DND-41 (cell line): ENCODE results near the gene PPP1R14C.

ENCODE experiments used
- ATAC-seq: fragments of 200-7000 bp; cut with Tn5 transposase; 3 replicates; pipeline ENCODE4 v1.9.1; 2021; ENCODE audit warnings: low read depth; ENCODE audit not compliant: insufficient read depth
- DNase-seq: peaks from one replicate; pipeline ENCODE4 v3.0.0-alpha.2; 2020
- H2AFZ ChIP-seq: 2 replicates; pipeline ENCODE4 v1.6.0; 2012; ENCODE audit warnings: low read depth, low read length
- H3K27ac ChIP-seq: 2 replicates; pipeline ENCODE4 v1.5.1; 2012; ENCODE audit warnings: low read length, inconsistent platforms
- H3K27me3 ChIP-seq: fragments of 200-600 bp; sonication (generic); 2 replicates; pipeline ENCODE4 v1.6.0; 2012; ENCODE audit warnings: low read length, mild to moderate bottlenecking, inconsistent platforms; ENCODE audit not compliant: insufficient read depth, poor library complexity
- H3K36me3 ChIP-seq: 2 replicates; pipeline ENCODE4 v1.5.1; 2012; ENCODE audit warnings: low read length, inconsistent platforms; ENCODE audit not compliant: insufficient read depth
- H3K4me1 ChIP-seq: 2 replicates; pipeline ENCODE4 v1.5.1; 2012; ENCODE audit warnings: mild to moderate bottlenecking, low read length; ENCODE audit not compliant: insufficient read depth
- H3K4me2 ChIP-seq: 2 replicates; pipeline ENCODE4 v1.6.0; 2012; ENCODE audit warnings: mild to moderate bottlenecking, moderate library complexity, low read length, inconsistent platforms; ENCODE audit not compliant: insufficient read depth
- H3K4me3 ChIP-seq, 2 experiments: fragments of 200-600 bp in 1 of 2; shearing (Covaris generic) in 1 of 2; 2 replicates each; pipeline ENCODE4 v1.5.1; 2012 to 2016; ENCODE audit warnings: inconsistent platforms in 2 of 2, low read length in 2 of 2, mild to moderate bottlenecking in 2 of 2, low read depth in 1 of 2, moderate library complexity in 1 of 2
- H3K79me2 ChIP-seq: 2 replicates; pipeline ENCODE4 v1.6.0; 2012; ENCODE audit warnings: low read length, inconsistent platforms; ENCODE audit not compliant: insufficient read depth
- H3K9ac ChIP-seq: 2 replicates; pipeline ENCODE4 v1.6.0; 2012; ENCODE audit warnings: low read depth, mild to moderate bottlenecking, inconsistent platforms, low read length, moderate library complexity
- H3K9me3 ChIP-seq: 2 replicates; pipeline ENCODE4 v1.5.1; 2012; ENCODE audit warnings: low read length, moderate library complexity, mild to moderate bottlenecking, inconsistent platforms; ENCODE audit not compliant: insufficient read depth, severe bottlenecking
- H4K20me1 ChIP-seq: 2 replicates; pipeline ENCODE4 v1.6.0; 2012; ENCODE audit warnings: low read length; ENCODE audit not compliant: insufficient read depth
- EZH2 ChIP-seq: IDR thresholded peaks from 3 replicates; pipeline ENCODE4 v1.6.1; 2012; ENCODE audit warnings: borderline replicate concordance, low read depth, mild to moderate bottlenecking, moderate library complexity, low read length, inconsistent platforms; ENCODE audit not compliant: severe bottlenecking
- TF ChIP-seq, protein P1 (sequence below): IDR thresholded peaks from 2 replicates; pipeline ENCODE4 v1.5.1; 2012; ENCODE audit warnings: borderline replicate concordance, low read length, moderate library complexity, mild to moderate bottlenecking; ENCODE audit not compliant: poor library complexity, severe bottlenecking; ENCODE audit errors: extremely low read depth

The PPP1R14C gene

DNA sequence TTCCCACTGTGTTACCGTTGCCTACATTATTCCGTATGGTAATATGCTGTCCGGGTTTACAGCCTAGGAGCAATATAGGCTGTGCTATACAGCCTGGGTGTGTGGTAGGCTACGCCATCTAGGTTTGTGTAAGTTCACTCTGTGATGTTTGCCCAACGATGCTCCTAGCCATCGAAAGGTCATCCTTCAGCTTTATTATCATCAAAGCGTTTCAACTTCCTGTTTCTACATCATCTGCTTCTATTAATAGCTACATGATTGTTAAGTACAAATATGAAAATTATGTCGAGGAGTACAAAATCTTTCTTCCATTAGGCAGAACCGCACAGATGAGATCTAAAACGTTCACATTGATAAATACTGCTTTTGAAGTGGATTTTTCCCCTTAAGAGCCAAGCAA lies 69.9 kb downstream of the PPP1R14C start:
- peaks cover 2% of the 10 kb centered on the region for H3K27me3 ChIP-seq
- H3K9ac ChIP-seq = no peak overlapping the region
- no peaks in the 10 kb centered on the region for H4K20me1 ChIP-seq
- no peaks in the 10 kb centered on the region for H3K9me3 ChIP-seq
- TF ChIP-seq EZH2 = no peak
- TF ChIP-seq, protein P1, sequence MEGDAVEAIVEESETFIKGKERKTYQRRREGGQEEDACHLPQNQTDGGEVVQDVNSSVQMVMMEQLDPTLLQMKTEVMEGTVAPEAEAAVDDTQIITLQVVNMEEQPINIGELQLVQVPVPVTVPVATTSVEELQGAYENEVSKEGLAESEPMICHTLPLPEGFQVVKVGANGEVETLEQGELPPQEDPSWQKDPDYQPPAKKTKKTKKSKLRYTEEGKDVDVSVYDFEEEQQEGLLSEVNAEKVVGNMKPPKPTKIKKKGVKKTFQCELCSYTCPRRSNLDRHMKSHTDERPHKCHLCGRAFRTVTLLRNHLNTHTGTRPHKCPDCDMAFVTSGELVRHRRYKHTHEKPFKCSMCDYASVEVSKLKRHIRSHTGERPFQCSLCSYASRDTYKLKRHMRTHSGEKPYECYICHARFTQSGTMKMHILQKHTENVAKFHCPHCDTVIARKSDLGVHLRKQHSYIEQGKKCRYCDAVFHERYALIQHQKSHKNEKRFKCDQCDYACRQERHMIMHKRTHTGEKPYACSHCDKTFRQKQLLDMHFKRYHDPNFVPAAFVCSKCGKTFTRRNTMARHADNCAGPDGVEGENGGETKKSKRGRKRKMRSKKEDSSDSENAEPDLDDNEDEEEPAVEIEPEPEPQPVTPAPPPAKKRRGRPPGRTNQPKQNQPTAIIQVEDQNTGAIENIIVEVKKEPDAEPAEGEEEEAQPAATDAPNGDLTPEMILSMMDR = no peak
- no peaks in the 10 kb centered on the region for H3K4me1 ChIP-seq
- H3K79me2 ChIP-seq = no peaks in the 10 kb centered on the region
- H3K27ac ChIP-seq = no peak overlapping the region
- no peak overlapping the region for H2AFZ ChIP-seq
- no peak overlapping the region for H3K4me2 ChIP-seq
- H3K36me3 ChIP-seq = no peaks in the 10 kb centered on the region
- ATAC-seq (no peak), DNase-seq (no peak)
- no peak overlapping the region for H3K4me3 ChIP-seq

DNA sequence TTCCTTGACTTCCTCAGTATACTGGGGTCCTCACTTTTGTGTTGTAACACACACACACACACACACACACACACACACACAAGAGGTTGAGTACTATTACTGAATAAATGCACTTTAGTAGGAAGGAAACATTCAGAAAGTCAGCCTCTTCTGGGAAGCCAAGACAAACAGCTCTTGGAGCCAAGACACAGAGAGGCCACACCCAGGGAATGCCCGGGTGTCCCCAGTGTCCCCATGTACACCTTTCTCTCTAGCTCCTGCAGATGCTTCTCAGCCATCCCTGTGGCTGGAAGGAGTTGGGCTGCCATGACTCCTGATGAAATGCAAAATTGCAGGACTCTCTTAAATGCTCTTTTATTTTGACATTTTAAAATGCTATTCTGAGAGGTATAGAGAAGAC lies 70.5 kb downstream of the PPP1R14C start:
- Histone ChIP-seq H3K4me1 (no peaks in the 10 kb centered on the region), H3K9ac (no peak overlapping the region), H3K27me3 (peaks cover 2% of the 10 kb centered on the region), H3K27ac (no peak overlapping the region), H3K9me3 (no peaks in the 10 kb centered on the region), H2AFZ (no peak overlapping the region), H3K4me3 (no peak overlapping the region), H3K4me2 (no peak overlapping the region), H4K20me1 (no peaks in the 10 kb centered on the region), H3K79me2 (no peaks in the 10 kb centered on the region), H3K36me3 (no peaks in the 10 kb centered on the region)
- TF ChIP-seq, protein P1 = no peak
- no peak for TF ChIP-seq EZH2
- DNase-seq = no peak
- no peak for ATAC-seq

DNA sequence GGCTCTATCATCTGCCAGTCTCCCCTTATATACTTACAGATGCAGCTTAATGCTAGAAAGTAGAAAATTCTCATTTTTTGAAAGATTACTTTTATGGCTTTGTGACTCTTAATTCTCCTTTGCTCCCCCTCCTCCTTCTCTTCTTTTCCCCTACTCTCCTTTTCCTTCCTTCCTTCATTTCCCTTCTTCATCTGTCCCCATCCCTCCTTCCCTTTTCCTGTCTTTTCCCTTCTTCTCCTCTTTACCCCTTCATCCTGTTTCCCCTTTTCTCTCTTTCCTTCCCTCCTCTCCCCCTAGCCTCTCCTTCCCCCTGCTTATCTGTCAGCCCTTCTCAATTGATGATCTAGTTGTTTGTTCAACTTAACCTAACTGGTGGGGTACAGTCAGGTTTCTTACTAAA lies 71.5 kb downstream of the PPP1R14C start:
- H4K20me1 ChIP-seq = no peaks in the 10 kb centered on the region
- peaks cover 2% of the 10 kb centered on the region for H3K27me3 ChIP-seq
- no peak overlapping the region for H3K4me3 ChIP-seq
- no peaks in the 10 kb centered on the region for H3K79me2 ChIP-seq
- H3K9ac ChIP-seq = no peak overlapping the region
- TF ChIP-seq, protein P1 = no peak
- no peak for TF ChIP-seq EZH2
- no peak for DNase-seq
- no peaks in the 10 kb centered on the region for H3K4me1 ChIP-seq
- no peak overlapping the region for H3K27ac ChIP-seq
- no peaks in the 10 kb centered on the region for H3K36me3 ChIP-seq
- no peak for ATAC-seq
- no peak overlapping the region for H3K4me2 ChIP-seq
- no peak overlapping the region for H2AFZ ChIP-seq
- H3K9me3 ChIP-seq = no peaks in the 10 kb centered on the region
